ENCODE data around the gene DOCK8. TPM values are rescaled to one million over a fixed set of nuclear protein-coding genes. Genes with fewer than 3 reads are reported as not detected.

Gene DOCK8
- total RNA-seq, 1 experiment from 2014 or later: 1.4 TPM

DNA sequence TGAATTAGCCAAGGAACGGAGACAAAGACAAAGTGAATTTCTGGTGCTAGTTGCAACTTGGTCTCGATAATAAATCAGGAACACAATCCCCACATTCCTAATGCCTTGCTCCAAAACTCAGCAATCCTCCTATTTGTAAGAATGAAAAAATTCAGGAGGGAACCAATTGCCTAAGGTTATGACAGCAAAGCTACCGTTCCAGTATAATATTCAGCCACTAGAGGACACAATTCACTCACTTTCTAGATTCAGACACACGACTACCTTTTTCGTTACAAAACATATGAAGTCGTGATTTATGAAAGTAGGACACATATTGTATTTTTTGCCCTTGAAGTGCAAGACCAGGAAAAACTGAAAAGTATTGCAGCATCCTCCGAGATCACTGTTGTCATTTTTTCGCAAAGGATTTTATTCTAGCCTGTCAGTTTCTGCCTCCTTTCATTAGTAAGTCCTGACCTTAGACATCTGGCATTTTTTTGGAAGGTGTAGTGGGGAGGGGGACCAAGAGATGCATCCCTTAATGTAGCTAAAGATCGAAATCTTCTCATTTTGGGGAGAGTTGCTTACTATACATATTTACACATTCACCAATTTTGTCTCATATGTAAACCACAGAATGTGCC is 133.1 kb downstream of the DOCK8 start:
- Histone ChIP-seq H3K79me2 (ENCODE audit: insufficient read depth, low read length) (no peaks in the 10 kb centered on the region), H2BK20ac (ENCODE audit: low read depth, low read length, poor library complexity, severe bottlenecking) (no peak overlapping the region), H2BK120ac (ENCODE audit: low read depth, low read length, poor library complexity, severe bottlenecking) (no peak overlapping the region), H4K5ac (ENCODE audit: insufficient read length, low read depth, low read length) (no peak overlapping the region), H2AFZ (ENCODE audit: low read length) (no peak overlapping the region), H3K9ac (ENCODE audit: extremely low read depth, insufficient read length, low read length) (no peak overlapping the region), H2AK5ac (ENCODE audit: insufficient read length, low read length) (no peak overlapping the region), H3T11ph (ENCODE audit: low read length) (no peak overlapping the region), H2BK5ac (ENCODE audit: insufficient read length, low read length) (no peak overlapping the region), H3K23me2 (ENCODE audit: insufficient read length, low read depth, low read length, poor library complexity, severe bottlenecking) (no peaks in the 10 kb centered on the region), H3K9me3 (ENCODE audit: control insufficient read depth, low read depth, low read length) (no peaks in the 10 kb centered on the region), H3K23ac (ENCODE audit: insufficient read length, low read depth, low read length) (no peak overlapping the region), H3K4me2 (ENCODE audit: insufficient read depth, insufficient read length, low read length) (no peak overlapping the region), H3K4me1 (ENCODE audit: insufficient read depth, low read length) (no peaks in the 10 kb centered on the region; the same call in 1 of the 2 replicates), H3K56ac (ENCODE audit: insufficient read length, low read depth, low read length) (no peak overlapping the region), H3K14ac (ENCODE audit: insufficient read depth, low read length) (no peak overlapping the region), H3K79me1 (ENCODE audit: insufficient read depth, low read depth, low read length, poor library complexity, severe bottlenecking) (no peaks in the 10 kb centered on the region), H3K27me3 (ENCODE audit: insufficient read depth, low read length) (no peaks in the 10 kb centered on the region), H2BK12ac (ENCODE audit: insufficient read length, low read depth, low read length) (no peak overlapping the region), H3K18ac (ENCODE audit: insufficient read length, low read depth, low read length) (no peak overlapping the region), H3K4ac (ENCODE audit: low read depth, low read length) (no peak overlapping the region), H3K27ac (ENCODE audit: insufficient read length, low read depth, low read length) (no peak overlapping the region), H4K8ac (replicated peaks; ENCODE audit: insufficient read length, low read depth, low read length) (no peak overlapping the region), H2BK15ac (ENCODE audit: low read depth, low read length) (no peak overlapping the region), H4K91ac (ENCODE audit: insufficient read length, low read depth, low read length) (no peak overlapping the region), H4K20me1 (ENCODE audit: control insufficient read depth, insufficient read depth, insufficient read length) (no peaks in the 10 kb centered on the region)
- peak; percentile 75 for TF ChIP-seq CTCF (conservative IDR thresholded peaks at IDR 0.05)
- H3K9me3 Mint-ChIP-seq: no peaks in the 10 kb centered on the region
- H3K27ac Mint-ChIP-seq: no peak overlapping the region
- H3K4me1 Mint-ChIP-seq: peaks cover 8 to 14% of the 10 kb centered on the region in 2 experiments; a peak in 3 of 4 replicates
- WGBS (ENCODE audit: extremely low coverage, insufficient read length, low lambda C conversion rate): no CpG with 5 or more reads among the region's 9 CpGs
- H3K4me3 Mint-ChIP-seq: no peak overlapping the region
- no peaks in the 10 kb centered on the region for H3K36me3 Mint-ChIP-seq (ENCODE audit: insufficient read depth in 1 of 3, low read depth in 3 of 3)
- no peak for DNase-seq
- peaks cover 5% of the 10 kb centered on the region; the same call in 1 of the 2 replicates for H3K27me3 Mint-ChIP-seq (ENCODE audit: low read depth)
